Sigmoid colon (tissue), 7 donors: Measurements from ENCODE around the gene CCDC85B. TPM values are rescaled to one million over a fixed set of nuclear protein-coding genes. Genes with fewer than 3 reads are reported as not detected.
A peak's percentile ranks its signal among the peaks of the same experiment; 100 is the strongest.
"Not testable (repeated sequence)": the region's sequence is repeated elsewhere in the genome, so short reads cannot be mapped to it uniquely, and the experiment has no call there.

ENCODE experiments used
- DNase-seq: peaks from one replicate; pipeline ENCODE4 v3.0.0-alpha.2; 2019
- H3K27ac ChIP-seq, 4 donors: fragments of 200-600 bp; sonication (generic); one replicate each; pipeline ENCODE4 v1.5.1; 2016 to 2019; ENCODE audit warnings: mild to moderate bottlenecking in 1 of 4
- H3K27me3 ChIP-seq, 3 donors: fragments of 200-600 bp; sonication (generic); one replicate each; pipeline ENCODE4 v1.5.1; 2019; ENCODE audit warnings: mild to moderate bottlenecking in 1 of 3
- H3K36me3 ChIP-seq, 4 donors: fragments of 200-600 bp; sonication (generic); one replicate each; pipeline ENCODE4 v1.5.1; 2016 to 2019
- H3K4me1 ChIP-seq, 4 donors: fragments of 200-600 bp; sonication (generic); one replicate each; pipeline ENCODE4 v1.5.1; 2017 to 2019
- H3K4me3 ChIP-seq, 4 donors: fragments of 200-600 bp; sonication (generic); one replicate each; pipeline ENCODE4 v1.5.1; 2017 to 2019; ENCODE audit warnings: mild to moderate bottlenecking in 2 of 4, moderate library complexity in 1 of 4
- H3K9me3 ChIP-seq, 4 donors: fragments of 200-600 bp in 3 of 4; sonication (generic) in 3 of 4; one replicate each; pipeline versions ENCODE4 v1.5.1 to v1.6.1; 2013 to 2019
- CTCF ChIP-seq, 4 experiments: fragments of 450-650 bp in 3 of 4; fragments of 200-600 bp in 1 of 4; IDR thresholded peaks; one replicate each; pipeline ENCODE4 v1.5.1; 2016 to 2019; ENCODE audit warnings: antibody characterized with exemption in 4 of 4, mild to moderate bottlenecking in 3 of 4, moderate library complexity in 2 of 4
- EP300 ChIP-seq, 4 donors: sonication (generic); formaldehyde crosslinking; IDR thresholded peaks; one replicate each; pipeline ENCODE4 v1.6.1; 2017; ENCODE audit warnings: antibody characterized with exemption in 4 of 4
- POLR2A ChIP-seq, 2 donors: fragments of 450-650 bp; IDR thresholded peaks; one replicate each; pipeline ENCODE4 v1.6.1; 2016; ENCODE audit warnings: antibody characterized with exemption in 2 of 2, mild to moderate bottlenecking in 2 of 2, moderate library complexity in 2 of 2
- POLR2AphosphoS5 ChIP-seq, 4 donors: sonication (generic); formaldehyde crosslinking; IDR thresholded peaks; one replicate each; pipeline ENCODE4 v1.6.1; 2017; ENCODE audit warnings: antibody characterized with exemption in 4 of 4
- WGBS, 2 donors: extraction: QIAGEN DNeasy Blood & Tissue Kit; methylation state at CpG; one replicate each; pipeline ENCODE4 v1.1.7; 2013; 5-methylcytosine and 5-hydroxymethylcytosine counted together
- intact Hi-C: fragments of 100-400 bp; cut with DNase I; formaldehyde crosslinking; loops from one replicate; pipeline ENCODE4 v1.15.1; 2023
- polyA plus RNA-seq, 3 donors: library from polyadenylated mRNA; stranded (reverse); fragments of 200-250 nt; gene quantifications; one replicate each; pipeline ENCODE4 v1.2.3, GENCODE V29; 2013
- total RNA-seq, 4 donors: library from RNA; depleted of rRNA; stranded (reverse); fragments of >200 nt; gene quantifications; one replicate each; pipeline ENCODE4 v1.1.0, GENCODE V29; 2016
- donor health status: healthy with polysubstance abuse.
- donor health status: Bipolar disorder and iron deficiency.
- donor health status: healthy.

Gene CCDC85B
- total and polyA plus RNA-seq, 7 donors: 4.2 to 73.6 (median 57.1) TPM

DNA sequence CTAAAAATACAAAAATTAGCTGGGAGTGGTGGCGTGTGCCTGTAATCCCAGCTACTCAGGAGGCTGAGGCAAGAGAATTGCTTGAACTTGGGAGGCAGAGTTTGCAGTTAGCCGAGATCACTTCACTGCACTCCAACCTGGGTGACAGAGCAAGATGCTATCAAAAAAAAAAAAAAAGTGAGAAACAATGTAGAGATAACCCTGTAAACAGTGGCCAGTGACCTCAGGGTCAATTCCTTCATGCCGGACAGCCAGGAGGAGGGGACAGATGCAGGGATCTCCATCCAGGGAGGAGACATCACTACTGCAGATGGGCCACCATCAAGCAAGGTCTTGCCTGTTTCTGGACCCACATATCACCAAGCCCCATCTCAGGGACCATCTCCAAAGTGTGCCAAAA is 42.7 kb upstream of the CCDC85B start:
- TF ChIP-seq POLR2A (IDR thresholded peaks at IDR 0.05) (no peak), POLR2AphosphoS5 (IDR thresholded peaks at IDR 0.05) (no peak), CTCF (IDR thresholded peaks at IDR 0.05) (no peak)

GRCh38 chr11:65848693-65849092 is 41.8 kb upstream of the CCDC85B start:
- intact Hi-C loops, H3K27ac ChIP-seq, H3K4me3 ChIP-seq, H3K9me3 ChIP-seq, DNase-seq, H3K27me3 ChIP-seq: not testable (repeated sequence)
- Histone ChIP-seq H3K4me1 (peaks cover 0 to 14% (median 10%) of the 10 kb centered on the region in 4 donors), H3K36me3 (peaks cover 11 to 32% (median 21%) of the 10 kb centered on the region in 4 donors)
- WGBS, 2 donors: 68 to 71% methylated on average over 7 of the region's 7 CpGs

More for the DNA sequence above, 42.7 kb upstream of the CCDC85B start:
- peaks cover 0 to 5% (median 1%) of the 10 kb centered on the region in 4 donors for H3K4me1 ChIP-seq
- peaks cover 0 to 6% (median 2%) of the 10 kb centered on the region in 4 donors for H3K9me3 ChIP-seq
- no peak overlapping the region for H3K4me3 ChIP-seq
- 96% methylated on average over 3 of the region's 3 CpGs for WGBS, 2 donors
- H3K27me3 ChIP-seq: no peaks in the 10 kb centered on the region
- no peak for DNase-seq
- no peak overlapping the region for H3K27ac ChIP-seq
- H3K36me3 ChIP-seq: peaks cover 2 to 22% (median 12%) of the 10 kb centered on the region in 4 donors
- intact Hi-C loops: no loop called here

- TF ChIP-seq POLR2A (IDR thresholded peaks at IDR 0.05): no peak
- TF ChIP-seq POLR2AphosphoS5 (IDR thresholded peaks at IDR 0.05): no peak
- Histone ChIP-seq H3K4me3 (no peak overlapping the region), H3K27me3 (no peaks in the 10 kb centered on the region), H3K27ac (no peak overlapping the region), H3K36me3 (peaks cover 18 to 38% (median 28%) of the 10 kb centered on the region in 4 donors), H3K4me1 (peaks cover 0 to 21% (median 16%) of the 10 kb centered on the region in 4 donors), H3K9me3 (peaks cover 0 to 6% (median 2%) of the 10 kb centered on the region in 4 donors)
- intact Hi-C loops: no loop called here
- WGBS, 2 donors: 39 to 76% methylated on average over 8 of the region's 8 CpGs
- DNase-seq: no peak
Measured at GRCh38 chr11:65849366-65849765, 41.1 kb upstream of the CCDC85B start.

- Histone ChIP-seq H3K36me3 (peaks cover 21 to 43% (median 33%) of the 10 kb centered on the region in 4 donors), H3K9me3 (peaks cover 0 to 6% (median 2%) of the 10 kb centered on the region in 4 donors), H3K4me3 (no peak overlapping the region), H3K4me1 (peaks cover 0 to 25% (median 20%) of the 10 kb centered on the region in 4 donors), H3K27ac (no peak overlapping the region), H3K27me3 (no peaks in the 10 kb centered on the region)
- intact Hi-C loops: no loop called here
- 74 to 84% methylated on average over 16 of the region's 16 CpGs for WGBS, 2 donors
- DNase-seq: no peak
- TF ChIP-seq POLR2A (IDR thresholded peaks at IDR 0.05) (no peak), EP300 (IDR thresholded peaks at IDR 0.05) (no peak), POLR2AphosphoS5 (IDR thresholded peaks at IDR 0.05) (no peak), CTCF (IDR thresholded peaks at IDR 0.05) (no peak)
Measured at GRCh38 chr11:65849771-65850216, 40.7 kb upstream of the CCDC85B start.

GRCh38 chr11:65850217-65851082 is 40.0 kb upstream of the CCDC85B start:
- peak; percentile 62 for DNase-seq

More at GRCh38 chr11:65850217-65851082, 40.0 kb upstream of the CCDC85B start:
- no peak overlapping the region for H3K4me3 ChIP-seq
- no peaks in the 10 kb centered on the region for H3K27me3 ChIP-seq
- WGBS, 2 donors: 86 to 90% methylated on average over 20 of the region's 20 CpGs
- peak in 2 of 4 donors; percentile 20 to 39 for TF ChIP-seq POLR2AphosphoS5 (IDR thresholded peaks at IDR 0.05)
- TF ChIP-seq POLR2A (IDR thresholded peaks at IDR 0.05): no peak
- no peak for TF ChIP-seq CTCF (IDR thresholded peaks at IDR 0.05)
- TF ChIP-seq EP300 (IDR thresholded peaks at IDR 0.05): no peak
- no peak overlapping the region for H3K27ac ChIP-seq
- intact Hi-C loops: no loop called here
- H3K9me3 ChIP-seq: peaks cover 0 to 6% (median 2%) of the 10 kb centered on the region in 4 donors
- peaks cover 27 to 49% (median 39%) of the 10 kb centered on the region in 4 donors for H3K36me3 ChIP-seq
- H3K4me1 ChIP-seq: peaks cover 0 to 32% (median 26%) of the 10 kb centered on the region in 4 donors
